Gastroesophageal sphincter (tissue), 3 donors: ENCODE measurements around the gene PIK3R1.

Experiments
- CTCF ChIP-seq, 4 experiments: fragments of 200-600 bp in 2 of 4; fragments of 450-650 bp in 2 of 4; sonication (generic) in 1 of 4; IDR thresholded peaks; one replicate each; pipeline ENCODE4 v1.5.1; 2017 to 2019; ENCODE audit warnings: antibody characterized with exemption in 4 of 4, mild to moderate bottlenecking in 2 of 4, moderate library complexity in 2 of 4
- EP300 ChIP-seq: sonication (generic); formaldehyde crosslinking; IDR thresholded peaks from one replicate; pipeline ENCODE4 v1.6.1; 2017; ENCODE audit warnings: antibody characterized with exemption, mild to moderate bottlenecking
- POLR2A ChIP-seq, 2 donors: fragments of 450-650 bp; IDR thresholded peaks; one replicate each; pipeline ENCODE4 v1.6.1; 2017; ENCODE audit warnings: antibody characterized with exemption in 2 of 2, mild to moderate bottlenecking in 2 of 2, moderate library complexity in 1 of 2

- TF ChIP-seq CTCF (IDR thresholded peaks at IDR 0.05): no peak
- TF ChIP-seq EP300: no peak
- no peak for TF ChIP-seq POLR2A (IDR thresholded peaks at IDR 0.05)
Observed at GRCh38 chr5:68330574-68330973, 115.0 kb downstream of the PIK3R1 start.
